K562 (cell line): ENCODE measurements around the gene MRPL40. TPM values are rescaled to one million over a fixed set of nuclear protein-coding genes. Genes with fewer than 3 reads are reported as not detected.
A peak's percentile ranks its signal among the peaks of the same experiment; 100 is the strongest.

Experiments used
- ARID3B ChIP-seq: fragments of 250-450 bp; sonication (Bioruptor Pico); IDR thresholded peaks from 2 replicates; pipeline ENCODE4 v1.4.0; 2020; ENCODE audit warnings: borderline replicate concordance
- CHD4 ChIP-seq: fragments of 200-600 bp; sonication (generic); IDR thresholded peaks from 3 replicates; pipeline ENCODE4 v1.6.1; 2012; ENCODE audit warnings: low read depth, mild to moderate bottlenecking, mixed read lengths, low read length, inconsistent platforms; ENCODE audit not compliant: insufficient read depth, insufficient replicate concordance, poor library complexity, severe bottlenecking
- DPF2 ChIP-seq: fragments of 450-650 bp; IDR thresholded peaks from 2 replicates; pipeline ENCODE4 v1.6.1; 2016
- ESRRB ChIP-seq: fragments of 250-450 bp; sonication (Bioruptor Pico); IDR thresholded peaks from 2 replicates; pipeline ENCODE4 v1.5.0; 2020; ENCODE audit warnings: mild to moderate bottlenecking, moderate library complexity, borderline replicate concordance
- HNRNPL ChIP-seq: fragments of 200-400 bp; formaldehyde crosslinking; IDR thresholded peaks from 2 replicates; pipeline ENCODE4 v1.6.1; 2017; ENCODE audit warnings: low read depth, mild to moderate bottlenecking, low read length
- ILF3 ChIP-seq: fragments of 450-650 bp; IDR thresholded peaks from 2 replicates; pipeline ENCODE4 v1.6.1; 2018; ENCODE audit warnings: antibody characterized with exemption, mild to moderate bottlenecking, moderate library complexity, borderline replicate concordance
- ILK ChIP-seq: fragments of 450-650 bp; IDR thresholded peaks from 2 replicates; pipeline ENCODE4 v1.6.1; 2016; ENCODE audit warnings: missing genetic modification characterization, low read depth, mild to moderate bottlenecking, missing compliant biosample characterization, moderate library complexity, borderline replicate concordance
- KDM1A ChIP-seq, 2 experiments: fragments of 450-650 bp; IDR thresholded peaks; 2 replicates each; pipeline ENCODE4 v1.6.1; 2016; ENCODE audit warnings: mild to moderate bottlenecking in 2 of 2
- PREB ChIP-seq: sonication (generic); formaldehyde crosslinking; IDR thresholded peaks from 2 replicates; pipeline ENCODE4 v1.8.1; 2023; ENCODE audit warnings: mild to moderate bottlenecking, missing genetic modification reagents
- PTBP1 ChIP-seq: fragments of 200-400 bp; formaldehyde crosslinking; IDR thresholded peaks from 2 replicates; pipeline ENCODE4 v1.6.1; 2017; ENCODE audit warnings: low read depth, low read length
- PYGO2 ChIP-seq: fragments of 450-650 bp; IDR thresholded peaks from 2 replicates; pipeline ENCODE4 v1.6.1; 2016; ENCODE audit warnings: mild to moderate bottlenecking, missing genetic modification characterization, moderate library complexity, missing compliant biosample characterization
- RBM25 ChIP-seq: fragments of 200-400 bp; formaldehyde crosslinking; IDR thresholded peaks from 2 replicates; pipeline ENCODE4 v1.6.1; 2018; ENCODE audit warnings: low read length, low read depth, moderate library complexity; ENCODE audit not compliant: severe bottlenecking
- SAP30 ChIP-seq: fragments of 200-600 bp; sonication (generic); IDR thresholded peaks from 2 replicates; pipeline ENCODE4 v1.6.1; 2012; ENCODE audit warnings: borderline replicate concordance, low read depth, mild to moderate bottlenecking, moderate library complexity, low read length, control low read depth, inconsistent platforms; ENCODE audit not compliant: insufficient read depth, poor library complexity, severe bottlenecking
- SIRT6 ChIP-seq: IDR thresholded peaks from one replicate; pipeline ENCODE4 v1.6.1; 2012; ENCODE audit warnings: low read depth, mild to moderate bottlenecking, control low read depth, inconsistent platforms, low read length, moderate library complexity
- ZKSCAN1 ChIP-seq: fragments of 150-350 bp; IDR thresholded peaks from 2 replicates; pipeline ENCODE4 v1.6.1; 2016; ENCODE audit warnings: low read depth, low read length
- ZNF57 ChIP-seq: fragments of 450-650 bp; formaldehyde crosslinking; IDR thresholded peaks from 2 replicates; pipeline ENCODE4 v1.4.0; 2020; ENCODE audit warnings: mild to moderate bottlenecking, moderate library complexity
- ZNF699 ChIP-seq: fragments of 250-450 bp; sonication (Bioruptor Pico); IDR thresholded peaks from 2 replicates; pipeline ENCODE4 v1.8.0; 2021; ENCODE audit warnings: mild to moderate bottlenecking, moderate library complexity; ENCODE audit not compliant: insufficient replicate concordance
- ZNF766 ChIP-seq: fragments of 200-800 bp; sonication (Bioruptor generic); conservative IDR thresholded peaks from 2 replicates; pipeline ENCODE4 v1.6.1; 2016; ENCODE audit warnings: missing genetic modification characterization, missing compliant biosample characterization
- ZNF780A ChIP-seq: fragments of 250-450 bp; sonication (Bioruptor Pico); IDR thresholded peaks from 2 replicates; pipeline ENCODE4 v1.5.0; 2021; ENCODE audit warnings: mild to moderate bottlenecking
- polyA plus RNA-seq, 8 experiments: library from polyadenylated mRNA; depleted of rRNA in 4 of 8; stranded (reverse) in 5 of 8; unstranded in 3 of 8; fragments of >200 nt; fragmentation: Nextera tagmentation in 2 of 8; fragmentation: Illumina TruSeq in 1 of 8; extraction: Ambion mirVana in 2 of 8; extraction: Trizol in 1 of 8; gene quantifications; 2 replicates each; pipeline versions ENCODE4 v1.2.1 to v1.2.3, GENCODE V29; 2011 to 2014; ENCODE audit warnings: inconsistent platforms in 1 of 8, missing spikeins in 1 of 8
- total RNA-seq, 7 experiments: library from RNA; depleted of rRNA in 6 of 7; stranded (reverse); fragments of >200 nt in 6 of 7; fragmentation: Illumina TruSeq in 2 of 7; extraction: Trizol in 2 of 7; gene quantifications; 2 replicates each; pipeline versions ENCODE4 v1.2.1 to v1.2.3, GENCODE V29; 2011 to 2021; ENCODE audit warnings: low replicate concordance in 1 of 7
- TF ChIP-seq, protein P1 (sequence below): sonication (generic); formaldehyde crosslinking; IDR thresholded peaks from 2 replicates; pipeline ENCODE4 v1.8.0; 2023; ENCODE audit warnings: missing genetic modification reagents, mild to moderate bottlenecking, borderline replicate concordance

Gene MRPL40
- total and polyA plus RNA-seq, 9 of the 15 experiments (the other 6 are each of a cell fraction or from before 2014, with no cell fraction given): 132 to 652 (median 208) TPM

DNA sequence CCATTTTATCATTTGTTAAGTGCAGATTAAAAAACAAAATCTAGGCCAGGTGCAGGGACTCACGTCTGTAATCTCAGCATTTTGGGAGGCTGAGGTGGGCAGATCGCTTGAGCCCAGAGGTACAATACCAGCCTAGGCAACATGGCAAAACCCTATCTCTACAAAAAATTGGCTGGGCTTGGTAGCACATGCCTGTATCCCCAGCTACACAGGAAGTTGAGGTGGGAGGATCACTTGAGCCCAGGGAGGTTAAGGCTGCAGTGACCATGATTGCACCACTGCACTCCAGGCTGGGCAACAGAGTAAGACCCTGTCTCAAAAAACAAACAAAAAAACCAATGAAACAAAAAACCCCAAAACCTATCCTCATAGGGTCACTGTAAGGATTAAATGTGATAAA is 33.7 kb upstream of the MRPL40 start (continued):
- TF ChIP-seq PREB: no peak
- no peak for TF ChIP-seq CHD4
- TF ChIP-seq ILK: no peak
- TF ChIP-seq SIRT6: no peak
- peak; percentile 52 for TF ChIP-seq RBM25
- TF ChIP-seq ZNF766 (CRISPR knock-in tag): peak; percentile 47; the same call in 1 of the 2 replicates
- peak; percentile 65 for TF ChIP-seq ZNF699 (CRISPR knock-in tag)
- TF ChIP-seq ESRRB (CRISPR knock-in tag): no peak
- no peak for TF ChIP-seq ZNF780A
- 0 out of 4 replicates have a peak, but pooled peaks of 1 of the 2 experiments have one; percentile 43 for TF ChIP-seq KDM1A (IDR thresholded peaks at IDR 0.05)
- no peak for TF ChIP-seq HNRNPL
- no peak for TF ChIP-seq ARID3B (CRISPR knock-in tag)
- 0 out of 2 replicates have a peak, but pooled peaks have one; percentile 13 for TF ChIP-seq PTBP1
- peak; percentile 12; the same call in 1 of the 2 replicates for TF ChIP-seq DPF2
- 0 out of 2 replicates have a peak, but pooled peaks have one; percentile 1 for TF ChIP-seq ZNF57 (CRISPR knock-in tag)
- no peak for TF ChIP-seq ZKSCAN1
- no peak for TF ChIP-seq PYGO2 (tag)
- TF ChIP-seq SAP30: peak; percentile 21
- TF ChIP-seq ILF3: no peak
- TF ChIP-seq, protein P1, sequence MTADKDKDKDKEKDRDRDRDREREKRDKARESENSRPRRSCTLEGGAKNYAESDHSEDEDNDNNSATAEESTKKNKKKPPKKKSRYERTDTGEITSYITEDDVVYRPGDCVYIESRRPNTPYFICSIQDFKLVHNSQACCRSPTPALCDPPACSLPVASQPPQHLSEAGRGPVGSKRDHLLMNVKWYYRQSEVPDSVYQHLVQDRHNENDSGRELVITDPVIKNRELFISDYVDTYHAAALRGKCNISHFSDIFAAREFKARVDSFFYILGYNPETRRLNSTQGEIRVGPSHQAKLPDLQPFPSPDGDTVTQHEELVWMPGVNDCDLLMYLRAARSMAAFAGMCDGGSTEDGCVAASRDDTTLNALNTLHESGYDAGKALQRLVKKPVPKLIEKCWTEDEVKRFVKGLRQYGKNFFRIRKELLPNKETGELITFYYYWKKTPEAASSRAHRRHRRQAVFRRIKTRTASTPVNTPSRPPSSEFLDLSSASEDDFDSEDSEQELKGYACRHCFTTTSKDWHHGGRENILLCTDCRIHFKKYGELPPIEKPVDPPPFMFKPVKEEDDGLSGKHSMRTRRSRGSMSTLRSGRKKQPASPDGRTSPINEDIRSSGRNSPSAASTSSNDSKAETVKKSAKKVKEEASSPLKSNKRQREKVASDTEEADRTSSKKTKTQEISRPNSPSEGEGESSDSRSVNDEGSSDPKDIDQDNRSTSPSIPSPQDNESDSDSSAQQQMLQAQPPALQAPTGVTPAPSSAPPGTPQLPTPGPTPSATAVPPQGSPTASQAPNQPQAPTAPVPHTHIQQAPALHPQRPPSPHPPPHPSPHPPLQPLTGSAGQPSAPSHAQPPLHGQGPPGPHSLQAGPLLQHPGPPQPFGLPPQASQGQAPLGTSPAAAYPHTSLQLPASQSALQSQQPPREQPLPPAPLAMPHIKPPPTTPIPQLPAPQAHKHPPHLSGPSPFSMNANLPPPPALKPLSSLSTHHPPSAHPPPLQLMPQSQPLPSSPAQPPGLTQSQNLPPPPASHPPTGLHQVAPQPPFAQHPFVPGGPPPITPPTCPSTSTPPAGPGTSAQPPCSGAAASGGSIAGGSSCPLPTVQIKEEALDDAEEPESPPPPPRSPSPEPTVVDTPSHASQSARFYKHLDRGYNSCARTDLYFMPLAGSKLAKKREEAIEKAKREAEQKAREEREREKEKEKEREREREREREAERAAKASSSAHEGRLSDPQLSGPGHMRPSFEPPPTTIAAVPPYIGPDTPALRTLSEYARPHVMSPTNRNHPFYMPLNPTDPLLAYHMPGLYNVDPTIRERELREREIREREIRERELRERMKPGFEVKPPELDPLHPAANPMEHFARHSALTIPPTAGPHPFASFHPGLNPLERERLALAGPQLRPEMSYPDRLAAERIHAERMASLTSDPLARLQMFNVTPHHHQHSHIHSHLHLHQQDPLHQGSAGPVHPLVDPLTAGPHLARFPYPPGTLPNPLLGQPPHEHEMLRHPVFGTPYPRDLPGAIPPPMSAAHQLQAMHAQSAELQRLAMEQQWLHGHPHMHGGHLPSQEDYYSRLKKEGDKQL (CRISPR knock-in tag): no peak
- TF ChIP-seq, all 486 proteins: peak for 21
